ENCODE results near the gene OMP.

OMP gene

DNA sequence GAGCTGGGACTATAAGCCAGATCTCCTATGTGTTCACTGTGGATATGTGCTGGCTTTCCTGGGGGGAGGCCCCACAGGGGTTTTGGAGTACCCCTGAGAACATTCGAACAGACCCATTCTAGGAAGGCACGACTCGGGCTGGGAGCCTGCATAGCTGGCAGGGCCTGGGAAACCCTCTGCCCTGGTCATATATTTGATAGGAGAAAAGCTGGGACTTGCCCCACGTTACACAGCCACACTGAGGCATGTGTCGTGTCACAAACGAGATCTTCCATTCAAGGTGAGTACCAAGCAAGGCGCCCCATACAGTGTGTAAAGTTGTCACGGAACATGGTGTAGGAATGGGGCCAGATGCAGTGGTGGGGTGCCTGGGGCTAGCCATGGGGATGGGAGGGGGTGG, 36.6 kb downstream of the OMP start:
- no peak for DNase-seq (ENCODE audit: low read depth, low spot score)

DNA sequence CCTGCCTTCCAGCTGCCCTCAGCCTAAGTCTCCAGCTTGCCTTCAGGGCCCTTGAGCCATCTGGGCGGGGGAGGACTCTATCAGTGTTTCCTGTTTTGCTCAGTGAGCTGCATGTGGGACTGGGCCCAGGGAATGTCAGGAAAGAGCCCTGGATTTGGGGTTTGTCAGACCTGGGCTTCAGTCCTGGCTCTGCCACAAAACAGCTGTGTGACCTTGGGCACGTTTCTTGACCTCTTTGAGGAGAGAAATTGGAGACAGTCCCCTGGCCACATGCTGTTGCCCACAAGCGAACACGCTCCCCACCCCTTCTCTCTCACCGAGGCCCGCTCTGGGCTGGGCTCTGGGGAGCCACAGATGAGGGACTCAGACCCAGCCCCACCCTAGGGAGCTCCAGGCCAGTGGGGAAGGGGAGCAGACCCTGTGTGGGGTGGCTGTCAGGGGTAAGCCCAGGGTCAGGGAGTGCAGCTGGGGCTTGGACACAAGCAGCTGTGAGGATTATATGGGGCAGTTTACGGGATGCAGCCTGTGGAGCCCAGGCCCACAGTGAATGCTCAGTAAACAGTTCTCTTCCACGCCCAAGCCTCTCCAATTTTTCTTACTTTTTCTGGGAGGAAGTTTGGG, 37.7 kb downstream of the OMP start:
- DNase-seq (ENCODE audit: low read depth, low spot score), result no peak

GRCh38 chr11:77141034-77141433, 38.4 kb downstream of the OMP start:
- DNase-seq (ENCODE audit: low read depth, low spot score), result no peak

DNA sequence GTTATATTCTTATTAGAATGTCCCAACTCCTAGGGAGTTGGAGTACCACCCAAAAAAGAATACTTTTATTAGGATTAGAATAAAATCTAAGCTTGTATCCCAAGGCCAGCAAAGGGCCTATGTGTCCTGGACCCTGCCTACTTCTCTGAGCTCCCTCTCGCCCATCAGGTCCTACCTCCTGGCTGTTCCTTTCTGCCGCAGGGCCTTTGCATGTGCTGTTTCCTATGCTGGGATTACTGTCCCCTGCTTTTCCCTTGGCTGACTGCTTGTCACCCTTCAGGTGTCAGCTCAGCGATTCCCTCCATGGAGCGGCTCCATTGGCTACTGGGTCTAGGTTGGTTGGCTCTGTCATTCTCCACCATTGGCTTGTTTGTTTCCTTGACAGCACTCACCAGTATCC, 38.8 kb downstream of the OMP start:
- no peak for DNase-seq (ENCODE audit: low read depth, low spot score)

- no peak for DNase-seq (ENCODE audit: low read depth, low spot score)
These were observed 39.7 kb downstream of the OMP start for GRCh38 chr11:77142091-77142975.

DNA sequence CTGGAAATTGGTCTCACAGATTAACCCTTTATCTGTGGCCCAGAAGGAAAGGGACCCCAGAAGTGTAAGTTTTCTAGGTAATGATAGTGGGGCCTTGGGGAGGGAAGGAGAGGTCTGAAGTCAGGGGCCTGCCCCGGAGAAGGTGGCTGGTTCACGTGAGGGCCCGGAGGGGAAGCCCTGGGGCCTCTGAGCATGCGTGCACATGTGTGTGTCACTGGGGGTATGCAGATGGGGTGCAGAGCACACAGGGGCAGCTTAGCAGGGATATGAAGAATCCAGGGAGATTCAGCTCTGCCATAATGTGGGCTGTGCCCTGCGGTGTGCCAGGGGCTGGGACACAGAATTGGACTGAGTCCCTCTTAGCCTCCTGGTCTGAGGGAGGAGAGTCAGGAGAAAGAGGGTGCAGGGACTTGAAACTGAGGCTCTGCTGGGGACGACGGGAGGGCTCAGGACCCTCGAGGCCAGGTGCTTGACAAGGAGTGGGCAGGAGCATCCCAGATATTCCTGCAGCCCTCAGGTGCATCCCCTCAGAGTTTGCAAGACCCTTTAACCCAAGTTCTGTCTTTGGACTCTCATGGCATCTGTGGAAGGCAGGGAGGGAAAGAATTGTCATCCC, 40.9 kb downstream of the OMP start:
- no peak for DNase-seq (ENCODE audit: low read depth, low spot score)

- DNase-seq (ENCODE audit: low read depth, low spot score), result no peak
These were observed 41.7 kb downstream of the OMP start for GRCh38 chr11:77144196-77144856.

GRCh38 chr11:77144857-77145428, 42.3 kb downstream of the OMP start:
- no peak for DNase-seq (ENCODE audit: low read depth, low spot score)

GRCh38 chr11:77146261-77147035, 43.8 kb downstream of the OMP start:
- DNase-seq (ENCODE audit: low read depth, low spot score), result no peak

- no peak for DNase-seq (ENCODE audit: low read depth, low spot score)
These were observed 44.3 kb downstream of the OMP start for GRCh38 chr11:77147036-77147315.

- DNase-seq (ENCODE audit: low read depth, low spot score), result peak; percentile 30
These were observed 45.2 kb downstream of the OMP start for GRCh38 chr11:77147668-77148321.

DNA sequence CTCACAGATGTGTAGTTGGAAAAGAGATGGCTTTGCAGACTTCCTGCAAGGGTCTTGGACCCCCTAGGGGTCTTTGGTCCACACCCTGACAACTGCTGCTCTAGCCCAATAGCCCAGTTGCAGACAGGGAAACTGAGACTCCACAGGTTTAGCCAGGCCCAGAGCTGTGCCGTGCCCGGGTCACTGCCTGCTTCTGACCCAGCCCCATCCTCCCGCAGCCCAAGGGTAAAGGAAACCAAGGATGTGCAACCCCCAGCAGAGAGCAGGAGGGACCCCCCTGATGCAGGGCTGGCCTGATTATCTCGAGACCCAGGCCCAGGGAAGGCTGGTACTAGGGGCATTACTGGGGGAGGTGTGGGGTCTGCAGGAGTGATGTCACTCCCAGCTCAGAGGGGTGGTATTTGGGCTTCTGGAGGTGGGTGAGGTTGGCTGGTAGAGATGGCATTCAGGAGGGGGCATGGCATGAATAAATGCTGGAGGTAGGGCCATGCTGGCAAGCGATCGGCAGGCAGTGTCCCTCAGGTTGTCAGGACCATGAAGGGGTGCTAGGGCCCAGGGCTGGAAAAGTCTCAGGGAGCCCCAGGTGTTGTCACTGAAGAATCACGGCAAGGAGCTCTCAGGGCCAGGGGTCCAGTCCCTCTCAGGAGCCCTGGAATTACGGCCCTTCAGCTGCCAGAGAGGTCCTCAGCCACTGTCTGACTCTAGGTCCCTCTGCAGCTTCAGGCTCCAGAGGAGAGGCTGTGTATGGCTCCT, 46.5 kb downstream of the OMP start:
- no peak for DNase-seq (ENCODE audit: low read depth, low spot score)

GRCh38 chr11:77149716-77150392, 47.2 kb downstream of the OMP start:
- DNase-seq (ENCODE audit: low read depth, low spot score), result no peak

DNA sequence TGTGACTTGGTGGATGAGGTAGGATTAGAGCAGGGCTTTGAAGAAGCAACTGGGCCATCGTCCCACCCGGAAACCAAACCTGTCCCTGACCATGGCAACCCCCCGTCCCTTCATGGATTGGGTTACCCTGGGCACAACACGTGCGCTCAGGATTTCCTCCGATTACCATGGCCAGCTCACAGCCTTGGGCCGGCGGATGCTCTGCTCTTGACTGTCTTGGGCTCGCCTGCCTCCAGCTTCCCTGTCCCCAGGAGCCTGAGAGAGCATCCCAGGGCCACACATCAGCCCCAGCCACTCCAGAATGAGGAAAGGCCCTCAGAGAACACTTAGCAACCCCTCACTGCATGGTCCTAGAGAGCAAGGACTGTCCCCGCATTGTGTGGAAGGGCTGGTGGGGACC, 48.2 kb downstream of the OMP start:
- no peak for DNase-seq (ENCODE audit: low read depth, low spot score)

DNA sequence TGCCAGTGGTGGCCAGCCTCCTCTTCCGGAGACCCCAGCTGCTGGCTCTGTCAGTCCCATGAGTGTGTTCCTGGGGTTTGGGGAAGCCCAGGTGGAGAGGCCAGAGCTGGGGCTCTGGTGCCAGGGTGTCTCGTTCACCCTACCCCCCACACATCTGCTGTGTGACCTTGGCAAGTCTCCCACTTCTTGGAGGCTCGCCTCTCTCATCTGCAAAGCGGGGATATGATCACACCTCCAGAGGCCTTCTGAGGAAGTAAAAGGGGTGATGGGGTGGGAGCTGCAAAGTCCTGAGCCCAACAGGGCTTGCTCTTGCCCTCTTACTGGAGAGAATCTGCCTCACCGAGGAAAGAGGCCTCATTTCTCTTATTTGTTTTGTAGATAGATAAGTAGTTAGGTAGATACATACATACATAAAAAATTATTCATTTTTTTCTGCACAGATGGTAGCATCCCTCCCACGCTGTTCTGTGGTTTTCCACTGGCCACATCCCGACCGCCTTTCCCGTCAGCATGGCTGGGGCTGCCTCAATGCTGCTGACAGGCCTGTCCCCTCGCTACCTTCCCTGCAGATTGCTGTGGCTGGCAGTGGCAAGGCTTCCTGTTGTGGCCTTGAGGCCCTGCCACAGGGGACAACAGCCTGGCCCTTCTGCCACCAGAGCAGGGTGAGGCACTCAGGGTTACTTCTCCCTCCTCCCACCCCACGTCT, 49.3 kb downstream of the OMP start:
- no peak for DNase-seq (ENCODE audit: low read depth, low spot score)

GRCh38 chr11:77152846-77153245, 50.2 kb downstream of the OMP start:
- DNase-seq (ENCODE audit: low read depth, low spot score), result no peak

Data from brain pericyte (primary cell).